ENCODE data around the gene CDH23.

CDH23 gene

DNA sequence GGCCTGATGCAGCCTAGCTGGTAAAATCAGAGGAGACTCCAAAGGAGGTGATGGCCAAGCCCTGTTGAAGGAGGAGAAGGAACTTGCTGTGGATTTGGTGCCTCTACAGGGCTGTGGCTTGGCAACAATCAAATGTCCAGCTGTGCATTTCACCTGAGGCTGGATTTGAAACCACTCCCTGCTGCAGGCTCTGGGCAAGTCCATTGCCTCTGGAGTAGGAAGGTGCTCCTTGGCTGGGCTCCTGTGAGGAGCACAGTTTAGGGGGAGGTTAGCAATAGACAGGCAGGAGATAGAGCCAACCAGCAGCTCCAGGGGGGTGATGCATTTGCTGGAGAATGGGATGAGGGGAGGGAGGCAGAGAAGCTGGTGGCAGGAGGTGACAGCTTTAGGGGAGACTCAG, 26.5 kb downstream of the CDH23 start:
- DNase-seq (ENCODE audit: low read depth), result no peak

DNA sequence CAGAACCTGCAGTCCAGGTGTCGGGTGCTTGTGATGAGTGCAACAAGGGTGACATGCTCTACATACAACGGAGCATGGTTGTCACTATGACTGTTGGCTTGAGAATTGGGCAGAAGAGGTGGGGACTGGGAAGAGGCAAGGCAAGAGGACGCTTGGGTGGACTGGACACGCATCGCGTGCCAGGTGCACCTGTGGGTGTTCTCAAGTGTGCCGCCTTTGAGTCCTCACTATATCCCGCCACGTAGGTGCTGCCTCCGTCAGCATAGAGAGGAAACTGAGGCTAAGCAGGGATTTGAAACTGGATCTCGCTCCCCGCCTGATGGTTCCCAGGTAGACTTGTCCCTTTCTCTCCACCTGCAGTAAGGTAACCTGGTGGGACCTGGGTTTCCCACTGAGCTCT, 27.2 kb downstream of the CDH23 start:
- no peak for DNase-seq (ENCODE audit: low read depth)

DNA sequence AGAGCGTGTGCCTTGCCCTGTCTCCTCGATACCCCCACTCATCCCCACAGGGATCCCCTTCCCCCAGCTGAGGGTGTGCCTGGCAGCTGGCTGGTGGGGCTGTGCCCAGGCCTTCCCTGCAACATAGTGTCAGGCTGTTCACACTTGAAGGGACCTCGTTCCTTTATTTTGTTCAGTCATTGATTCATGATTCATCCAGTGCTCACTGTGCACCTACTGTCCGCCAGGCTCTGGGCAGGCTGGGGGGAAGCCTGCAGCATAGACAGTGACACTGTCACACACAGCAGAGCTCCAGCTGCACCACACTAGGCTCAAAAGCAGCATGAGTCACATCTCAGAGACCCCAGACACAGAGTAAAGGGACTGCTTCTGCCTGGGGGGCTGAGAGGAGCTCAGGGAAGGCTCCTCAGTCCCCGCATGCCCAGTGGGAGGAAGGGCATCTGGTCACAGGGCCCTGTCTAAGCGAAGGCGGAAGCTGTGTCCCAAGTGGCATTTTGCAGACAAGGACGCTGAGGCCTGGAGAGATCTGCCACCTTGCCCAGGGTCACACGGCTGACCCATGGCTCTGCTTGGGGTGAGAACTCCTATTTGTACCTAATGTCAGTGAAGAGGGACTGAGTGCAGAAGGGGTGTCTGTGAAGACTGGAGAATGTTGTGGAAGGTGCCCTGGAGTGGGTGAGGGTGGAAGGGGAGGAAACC, 27.9 kb downstream of the CDH23 start:
- no peak for DNase-seq (ENCODE audit: low read depth)

DNA sequence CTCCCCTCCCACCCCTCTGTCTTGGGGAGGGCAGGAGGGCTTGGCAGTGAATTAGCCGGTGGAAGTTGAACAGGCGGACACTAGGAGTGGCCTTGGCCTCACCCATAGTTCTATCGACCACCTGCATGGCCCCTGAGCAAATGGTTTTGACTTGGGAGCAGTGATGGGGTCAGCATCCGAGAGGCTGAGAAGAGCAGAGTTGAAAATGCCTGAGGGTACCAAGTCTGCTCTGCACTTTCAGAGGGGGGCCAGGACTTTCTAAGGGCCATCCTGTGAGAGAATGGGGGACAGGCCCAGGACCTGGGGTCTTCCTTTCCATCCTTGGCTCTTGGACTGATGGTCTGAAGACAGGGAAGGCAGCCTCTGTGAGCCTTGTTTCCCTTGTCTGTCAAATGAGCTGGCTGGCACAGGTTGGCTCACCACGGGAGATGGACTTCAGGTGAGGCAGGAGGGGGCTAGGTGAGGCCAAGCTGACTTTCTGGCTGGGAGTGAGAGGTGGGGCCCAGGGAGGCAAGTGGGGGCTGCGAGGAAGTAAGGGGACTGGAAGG, 29.4 kb downstream of the CDH23 start:
- no peak for DNase-seq (ENCODE audit: low read depth)

DNA sequence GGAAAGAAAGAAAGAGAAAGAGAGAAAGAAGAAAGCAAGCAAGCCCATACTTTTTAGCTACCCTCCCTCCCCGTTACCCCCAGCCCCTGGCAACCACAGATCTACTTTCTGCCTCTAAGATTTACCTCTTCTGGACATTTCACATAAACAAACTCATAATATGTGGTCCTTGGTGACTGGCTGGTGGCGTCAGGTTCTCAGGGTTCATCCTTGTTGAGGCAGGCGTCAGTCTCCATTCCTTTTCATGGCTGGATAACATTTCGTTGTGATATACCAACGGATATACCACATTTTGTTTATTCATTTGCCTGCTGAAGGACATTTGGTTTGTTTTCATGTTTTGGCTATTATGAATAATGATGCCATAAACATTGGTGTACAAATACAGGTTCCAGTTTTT, 30.5 kb downstream of the CDH23 start:
- DNase-seq (ENCODE audit: low read depth), result no peak

DNA sequence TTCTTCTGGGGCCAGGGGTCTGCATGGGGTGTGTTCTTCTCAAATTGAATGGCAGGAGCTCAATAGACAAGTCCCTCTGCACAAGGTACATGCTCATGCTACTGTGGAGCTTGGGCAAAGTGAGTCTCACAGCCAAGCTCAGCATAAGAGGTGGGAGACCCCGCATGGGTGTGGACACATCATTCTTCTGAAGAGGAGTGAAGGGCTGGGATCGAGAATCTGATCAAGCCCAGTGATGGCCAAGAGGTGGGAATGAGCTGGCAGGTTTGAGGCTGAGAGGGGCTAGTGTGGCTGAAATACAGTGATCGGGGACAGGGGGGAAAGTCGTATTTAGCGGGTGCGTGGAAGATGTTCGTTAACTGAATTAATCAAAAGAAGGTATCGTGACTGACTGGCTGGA, 32.6 kb downstream of the CDH23 start:
- DNase-seq (ENCODE audit: low read depth), result no peak

DNA sequence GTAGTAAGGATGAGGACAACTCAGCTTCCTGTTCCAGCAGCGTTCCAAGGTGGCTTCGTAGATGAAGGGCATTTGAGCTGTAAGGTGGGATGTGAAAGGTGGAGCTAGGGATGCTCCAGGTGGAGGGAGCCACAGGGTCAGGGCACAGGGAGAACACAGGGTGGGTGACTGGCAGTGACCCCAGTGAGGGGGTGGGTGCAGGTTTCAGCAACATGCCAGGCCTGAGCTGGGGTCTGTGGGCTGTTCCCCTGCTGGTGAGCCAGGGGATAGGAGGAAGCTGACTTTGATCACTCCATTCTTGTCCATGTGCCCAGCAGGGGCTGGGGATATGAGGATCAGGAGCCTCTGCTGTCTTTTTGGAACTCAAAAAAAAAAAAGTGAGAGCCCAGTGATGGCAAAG, 33.2 kb downstream of the CDH23 start:
- DNase-seq (ENCODE audit: low read depth), result no peak

DNA sequence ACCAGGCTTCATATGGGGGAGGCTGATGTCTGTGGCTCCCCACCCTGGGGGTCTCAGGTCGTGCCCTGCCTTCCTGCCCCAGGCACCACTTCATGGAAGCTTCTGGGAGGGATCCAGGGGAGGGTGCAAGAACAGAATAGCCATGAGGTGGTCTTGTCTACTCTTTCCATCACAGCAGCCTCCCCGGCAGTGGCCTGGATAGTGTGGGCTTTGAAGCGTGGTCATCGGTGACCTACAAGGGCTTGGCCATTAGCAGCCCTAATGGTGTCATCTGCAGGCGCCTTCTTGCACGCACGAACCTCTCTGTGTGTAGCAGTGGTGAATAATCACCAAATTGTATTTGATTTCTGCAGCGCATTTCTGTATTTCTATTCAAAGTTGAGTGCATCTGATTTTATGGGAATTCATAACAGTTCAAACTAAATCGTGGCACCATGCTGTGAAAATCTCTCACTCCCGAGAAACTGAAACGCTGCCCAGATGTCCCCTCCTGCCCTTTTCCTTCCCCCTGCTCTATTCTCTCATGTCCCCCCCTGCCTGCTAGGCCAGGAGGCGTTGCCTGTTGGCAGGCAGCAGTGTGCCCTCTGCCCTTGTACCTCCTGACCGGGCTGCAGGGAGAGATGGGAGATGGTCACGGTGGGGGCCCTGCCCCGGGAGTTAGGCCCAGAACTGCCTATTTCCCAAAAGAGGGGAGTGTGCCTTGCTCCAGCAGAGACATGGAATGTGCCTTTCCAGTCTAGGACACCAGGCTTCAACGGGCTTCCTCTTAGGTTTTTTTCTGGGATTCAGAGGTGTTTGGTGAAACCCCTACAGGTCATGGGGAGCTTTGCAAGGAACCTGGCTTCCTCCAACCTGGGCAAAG, 34.8 kb downstream of the CDH23 start:
- DNase-seq (ENCODE audit: low read depth), result no peak

DNA sequence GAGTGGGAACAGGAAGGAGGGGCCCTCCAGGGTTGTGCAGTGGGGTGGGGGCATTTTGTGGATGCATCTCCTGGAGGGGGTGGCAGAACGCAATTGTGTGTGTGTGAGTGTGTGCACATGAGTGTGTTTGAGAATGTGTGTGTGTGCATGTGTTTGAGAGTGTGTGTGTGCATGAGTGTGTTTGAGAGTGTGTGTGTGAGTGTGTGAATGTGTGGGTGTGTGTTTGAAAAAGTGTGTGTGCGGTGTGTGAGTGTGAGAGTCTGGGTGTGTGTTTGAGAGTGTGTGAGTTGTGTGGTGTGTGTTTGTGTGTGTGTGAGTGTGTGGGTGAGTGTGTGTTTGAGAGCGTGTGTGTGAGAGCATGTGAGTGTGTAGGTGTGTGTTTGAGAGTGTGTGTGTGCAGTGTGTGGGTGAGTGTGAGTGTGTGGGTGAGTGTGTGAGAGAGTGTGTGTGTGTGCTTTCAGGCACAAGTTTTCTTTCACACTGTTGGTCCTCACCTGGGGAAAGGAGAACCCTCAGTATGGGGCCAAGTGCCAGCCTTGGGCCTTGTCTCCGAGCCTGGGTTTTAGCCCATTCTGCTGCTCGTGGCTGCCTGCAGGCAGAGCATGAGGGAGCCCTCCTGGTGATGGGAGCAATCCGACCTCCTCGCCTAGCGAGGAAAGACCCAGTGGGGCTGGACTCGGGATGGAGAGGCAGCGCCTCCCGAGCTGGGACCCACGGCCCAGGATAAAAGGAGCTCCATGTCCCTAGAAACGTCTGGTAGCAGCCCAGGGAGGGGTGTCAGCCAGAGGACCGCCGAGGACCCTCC, 35.6 kb downstream of the CDH23 start:
- no peak for DNase-seq (ENCODE audit: low read depth)

DNA sequence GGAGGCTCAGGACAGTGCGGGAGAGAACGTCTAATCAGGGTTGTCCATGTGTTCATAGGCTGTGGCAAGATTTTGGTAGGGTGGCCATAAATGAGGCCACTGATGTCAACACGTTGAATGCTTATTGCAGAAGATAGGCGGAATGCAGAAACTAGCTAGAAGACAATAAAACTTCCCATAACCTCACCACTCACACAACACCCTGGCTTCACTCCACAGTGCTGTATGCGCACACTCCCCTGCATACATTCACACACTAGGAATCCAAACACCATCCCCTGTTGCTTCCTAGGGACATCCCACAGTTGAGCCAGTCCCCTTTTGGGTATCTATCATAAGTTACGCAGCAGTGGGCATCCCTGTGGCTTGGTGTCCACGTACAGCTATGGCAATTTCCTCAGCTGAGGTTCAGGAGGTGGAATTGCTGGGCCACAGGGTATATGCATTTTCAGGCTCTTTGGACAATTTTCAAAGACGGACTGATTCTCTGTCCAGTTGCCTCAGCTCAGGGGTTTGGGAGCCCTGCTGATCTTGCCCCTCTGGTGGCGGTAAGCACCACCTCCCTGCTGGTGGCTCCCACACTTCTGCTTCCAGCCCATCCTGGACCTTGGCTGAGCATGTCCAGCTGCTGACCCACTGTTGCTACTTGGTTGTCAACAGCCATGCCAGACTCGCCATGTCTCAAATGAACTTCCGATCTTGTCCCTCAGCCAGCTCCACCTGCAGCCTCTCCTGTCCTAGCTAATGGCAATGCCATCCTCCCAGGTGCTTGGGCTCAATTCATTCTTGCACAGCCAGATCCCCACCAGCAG, 36.4 kb downstream of the CDH23 start:
- no peak for DNase-seq (ENCODE audit: low read depth)

DNA sequence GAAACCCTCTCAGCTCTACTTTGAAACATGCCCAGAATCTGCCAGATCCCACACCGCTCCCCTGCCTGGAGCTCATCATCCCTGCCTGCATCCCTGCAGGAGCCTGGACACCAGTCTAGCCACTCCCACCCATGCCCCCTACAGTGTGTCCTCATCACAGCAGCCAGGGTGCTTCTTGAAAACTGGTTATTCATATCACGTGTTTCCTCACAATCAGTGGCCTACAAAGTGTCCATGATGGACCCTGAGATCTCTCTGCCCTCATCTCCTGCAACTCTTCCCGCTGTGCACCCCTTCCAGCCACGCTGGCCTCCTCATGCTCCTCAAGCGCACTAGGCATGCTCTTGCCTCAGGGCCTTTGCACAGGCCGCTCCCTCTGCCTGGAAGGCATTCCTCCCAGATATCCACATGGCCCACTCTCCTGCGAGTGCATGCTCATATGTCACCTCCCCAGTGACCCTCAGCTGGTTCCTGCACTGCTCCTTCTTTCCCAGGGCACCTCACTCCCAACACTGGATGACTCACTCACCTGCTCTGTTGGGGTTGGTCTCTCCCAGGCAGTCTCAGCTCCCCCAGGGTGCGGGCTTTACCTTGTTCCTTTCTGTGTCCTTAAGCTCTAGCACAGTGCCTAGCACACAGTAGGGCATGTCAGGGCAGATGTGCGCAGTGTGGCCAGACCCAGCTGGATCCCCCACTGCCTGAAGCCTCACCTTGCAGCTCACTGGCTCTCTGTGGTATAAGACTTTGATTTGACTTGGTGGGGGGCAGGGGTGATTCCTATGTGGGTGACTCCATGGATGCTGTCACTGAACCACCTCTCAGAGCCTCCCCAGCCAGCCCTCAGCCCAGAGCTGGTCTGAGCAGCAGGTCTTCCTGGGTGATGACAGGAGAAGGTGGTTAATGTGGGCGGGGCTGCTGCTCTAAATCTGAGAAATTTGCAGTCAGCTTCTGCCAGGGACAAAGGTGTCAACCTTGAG, 37.3 kb downstream of the CDH23 start:
- DNase-seq (ENCODE audit: low read depth), result no peak

DNA sequence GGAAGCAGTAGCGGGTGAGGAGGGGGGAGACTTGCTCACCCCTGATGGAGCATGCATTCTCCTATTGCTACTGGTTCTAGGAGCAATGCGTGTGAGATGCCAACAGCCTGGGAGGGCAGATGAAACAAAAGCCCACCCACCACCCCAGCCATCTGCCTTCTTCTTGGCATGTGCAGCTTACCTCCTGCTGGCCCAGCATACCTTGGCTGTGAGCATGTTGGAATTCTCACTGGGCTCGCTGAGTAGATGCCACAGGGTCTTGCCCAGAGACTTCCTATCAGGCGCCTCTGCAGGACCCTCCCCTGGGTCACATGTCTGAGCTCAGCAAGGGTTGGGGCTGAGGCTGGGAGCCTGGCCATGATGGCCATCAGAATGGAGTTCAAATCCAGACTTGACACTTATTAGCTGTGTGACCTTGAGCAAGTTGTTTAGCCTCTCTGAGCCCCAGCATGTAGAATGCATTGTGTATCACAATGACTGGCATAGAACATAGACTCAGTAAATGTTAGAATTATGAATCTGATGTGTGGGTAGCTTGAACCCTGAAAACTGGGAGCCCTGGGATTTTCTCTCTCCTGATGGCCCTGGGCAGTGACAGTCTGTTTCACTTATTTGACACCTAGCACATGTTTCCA, 38.2 kb downstream of the CDH23 start:
- DNase-seq (ENCODE audit: low read depth), result no peak

DNA sequence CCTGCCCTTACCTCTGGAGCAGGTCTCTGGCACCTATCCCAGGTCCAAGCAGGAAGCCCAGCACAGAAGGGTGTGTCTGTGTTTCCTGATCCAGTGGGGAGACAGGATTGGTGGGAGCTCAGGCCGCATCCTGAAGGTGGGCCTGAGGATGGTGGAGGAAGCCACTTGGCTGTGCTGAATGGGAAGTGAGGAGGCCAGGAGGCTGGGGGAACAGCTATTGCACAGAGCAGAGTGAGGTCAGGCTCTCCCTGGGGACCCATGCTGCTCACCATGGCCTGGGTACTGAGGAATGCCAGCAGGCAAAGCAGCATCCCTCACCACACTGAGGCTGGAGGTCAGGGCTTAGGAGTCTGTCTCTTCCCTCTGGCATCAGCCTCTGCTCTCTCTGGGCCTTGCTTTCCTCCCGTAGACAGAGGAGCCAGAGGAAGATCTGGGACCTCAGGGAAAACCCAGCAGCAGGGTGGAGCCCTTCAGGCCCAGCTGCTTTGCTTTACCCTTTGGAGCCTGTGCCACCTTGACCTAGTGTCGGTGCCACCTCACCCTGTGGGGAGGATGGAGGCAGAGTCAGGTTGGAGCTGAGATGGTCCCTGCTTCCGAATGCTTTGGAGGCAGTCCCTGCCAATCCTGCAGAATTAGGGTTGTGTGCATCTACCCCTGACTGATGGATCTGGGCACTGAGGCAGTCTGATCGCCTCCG, 39.0 kb downstream of the CDH23 start:
- no peak for DNase-seq (ENCODE audit: low read depth)

DNA sequence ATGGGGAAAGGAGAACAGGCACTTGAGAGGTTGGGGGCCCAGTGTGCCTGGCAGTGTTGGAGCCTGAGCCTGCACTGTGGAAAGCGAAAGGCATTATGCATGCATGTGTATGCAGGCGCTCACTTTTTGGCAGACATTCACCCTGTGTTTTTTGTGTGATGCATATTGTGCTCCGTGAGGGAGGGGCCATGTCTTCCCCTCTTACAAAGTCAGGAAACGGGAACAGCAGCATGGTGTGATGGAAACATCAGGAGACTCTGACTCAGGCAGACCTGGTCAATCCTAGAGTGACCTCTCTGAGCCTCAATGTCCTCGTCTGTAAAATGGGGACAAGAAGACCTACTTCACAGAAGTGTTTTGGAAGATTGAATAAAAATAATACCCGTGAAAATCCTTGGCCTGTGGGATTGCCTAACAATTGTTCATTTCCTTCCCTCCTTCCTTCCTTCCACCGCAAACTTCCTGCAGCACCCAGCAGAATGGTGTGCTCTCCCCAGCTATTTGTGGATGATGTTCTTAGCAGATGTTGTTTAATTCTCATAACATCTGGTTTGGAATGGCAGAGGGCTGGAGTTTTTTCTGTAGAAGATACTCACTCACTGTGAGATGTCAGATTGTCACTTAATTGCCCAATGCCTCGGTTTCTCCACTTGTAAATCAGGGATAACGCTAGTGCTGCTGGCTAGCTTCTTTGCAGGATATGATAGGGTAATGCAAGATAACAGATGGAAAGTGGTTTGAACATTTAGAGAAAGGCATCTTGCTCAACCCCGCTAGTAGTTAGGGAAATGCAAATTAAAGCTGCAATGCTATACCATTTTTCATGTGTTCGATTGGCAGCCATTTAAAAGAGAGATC, 39.8 kb downstream of the CDH23 start:
- no peak for DNase-seq (ENCODE audit: low read depth)

DNA sequence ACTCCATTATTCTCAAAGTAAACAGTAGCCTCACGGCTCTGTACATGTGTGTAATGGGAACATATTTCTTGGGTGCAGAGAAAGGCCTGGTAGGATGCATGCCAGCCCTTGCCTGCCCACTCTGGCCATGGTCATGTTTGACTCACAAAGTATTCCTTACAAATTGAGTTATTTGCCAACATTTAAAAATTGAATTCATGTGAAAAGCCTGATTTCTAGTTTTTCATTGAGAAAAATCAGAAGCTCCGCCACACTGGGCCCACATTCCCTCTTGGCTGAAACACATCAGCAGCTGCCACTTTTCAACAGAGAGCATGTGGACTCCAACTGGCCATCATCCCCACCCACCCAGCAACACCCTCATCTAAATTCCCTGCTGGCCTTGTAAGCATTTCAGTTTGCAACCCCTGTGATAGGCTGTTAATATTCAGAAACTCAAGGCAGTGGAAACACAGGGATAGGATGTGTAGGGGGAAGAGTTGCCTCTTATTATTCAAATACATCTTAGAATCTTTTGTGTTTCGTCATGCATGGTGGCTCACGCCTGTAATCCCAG, 40.9 kb downstream of the CDH23 start:
- DNase-seq (ENCODE audit: low read depth), result no peak

DNA sequence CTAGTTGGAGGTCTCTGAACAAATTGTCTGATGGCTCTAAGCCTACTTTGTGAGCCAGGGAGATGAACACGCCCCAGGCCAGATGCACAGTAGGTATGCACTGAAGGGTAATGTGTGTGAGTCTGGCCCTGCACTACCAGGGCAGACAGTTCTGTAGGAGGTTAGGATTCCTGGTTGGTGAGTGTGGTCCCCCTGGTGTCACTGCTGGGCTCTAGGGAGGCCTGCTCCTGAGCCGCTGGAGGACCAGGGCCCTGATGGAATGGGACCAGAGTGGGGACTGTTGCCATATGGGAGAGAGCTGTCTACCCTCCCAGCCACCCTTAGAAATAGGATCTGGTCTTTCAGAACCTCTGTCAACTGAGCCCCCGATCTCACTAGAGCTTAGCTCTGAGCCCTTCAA, 42.0 kb downstream of the CDH23 start:
- no peak for DNase-seq (ENCODE audit: low read depth)

DNA sequence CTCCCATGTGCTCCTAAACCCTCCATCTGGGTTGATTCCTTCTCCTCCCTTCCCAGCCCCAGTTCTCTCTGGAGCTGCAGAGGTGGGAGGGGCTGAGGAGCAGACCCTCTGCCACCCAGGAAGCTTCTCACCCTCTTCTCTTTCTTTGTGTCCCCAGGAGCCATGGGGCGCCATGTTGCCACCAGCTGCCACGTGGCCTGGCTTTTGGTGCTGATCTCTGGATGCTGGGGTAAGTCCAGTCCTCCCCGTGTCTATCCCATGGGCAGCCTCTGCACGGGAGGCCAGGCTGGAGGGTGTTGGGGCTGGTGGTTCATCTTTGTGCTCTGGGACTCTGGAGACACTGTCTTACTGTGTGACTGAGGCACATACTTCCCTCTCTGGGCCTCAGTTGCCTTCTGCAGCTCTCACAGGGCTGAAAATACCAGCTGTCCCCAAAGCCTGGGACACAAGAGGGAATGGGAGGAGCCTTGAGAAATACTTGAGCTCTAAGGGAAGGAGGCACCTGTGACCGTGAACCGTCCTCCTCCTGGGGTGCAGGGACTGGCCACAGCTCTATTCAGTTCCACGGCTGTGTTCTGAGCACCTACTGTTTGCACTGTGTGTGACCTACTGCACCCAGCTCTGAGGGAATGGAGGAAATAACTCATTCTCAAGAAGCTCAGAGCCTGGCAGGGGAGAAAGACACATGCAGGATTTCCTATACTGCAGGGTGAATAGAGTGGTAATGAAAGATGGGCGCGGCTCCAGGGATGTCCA, 43.1 kb downstream of the CDH23 start:
- DNase-seq (ENCODE audit: low read depth), result no peak

Measured in stimulated activated CD4-positive, alpha-beta T cell treated with anti-CD3 and anti-CD28 coated beads, Interleukin-2, amount 100 ng/mL, for 4 hours (primary cell).